ENCODE data around the gene SNX32. TPM values are rescaled to one million over a fixed set of nuclear protein-coding genes. Genes with fewer than 3 reads are reported as not detected.

SNX32 gene
- polyA plus RNA-seq, 2 of the 4 experiments (the other 2 are of a cell fraction): 0.08 TPM; not detected in 1

DNA sequence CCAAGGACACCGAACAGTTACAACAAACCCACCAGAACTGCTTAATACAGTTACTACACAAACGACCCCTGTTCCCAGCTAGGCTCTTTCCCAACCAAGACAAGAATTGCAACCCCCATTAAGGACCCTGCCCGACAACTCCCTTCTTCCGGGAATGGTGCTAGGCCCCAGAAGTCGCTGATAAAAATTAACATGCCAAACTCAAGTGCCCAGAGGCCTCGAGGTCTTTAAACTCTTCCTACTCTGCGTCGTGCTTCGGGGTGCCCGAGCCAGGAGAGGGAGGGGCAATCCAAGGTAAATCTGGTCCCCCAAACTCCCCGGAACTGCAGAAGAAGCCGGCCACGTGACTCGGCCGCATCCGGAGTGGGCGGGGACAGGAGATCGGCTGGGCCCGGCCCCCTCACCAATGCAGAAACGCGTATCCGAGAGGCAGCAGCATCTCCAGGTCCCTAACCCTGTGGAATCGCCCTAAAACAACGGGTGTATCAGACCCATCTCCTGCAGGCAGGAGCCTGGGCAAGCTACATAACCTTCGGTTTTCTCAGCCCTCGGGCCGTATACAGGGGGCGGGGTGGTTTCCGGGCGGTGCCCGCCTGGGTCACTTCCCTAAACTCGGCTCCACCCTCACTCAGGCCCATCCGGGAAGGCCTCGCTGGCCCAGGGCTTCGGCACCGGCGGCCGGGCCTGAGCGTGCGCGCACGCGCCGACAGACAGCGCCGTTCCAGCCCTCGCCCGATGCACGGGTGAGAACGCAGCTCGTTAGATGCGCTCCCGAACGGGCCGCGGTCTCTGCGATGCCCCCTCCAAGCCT lies 23.1 kb downstream of the SNX32 start (continued):
- TF ChIP-seq CHD4 (IDR thresholded peaks at IDR 0.05; ENCODE audit: borderline replicate concordance) (no peak), RCOR1 (IDR thresholded peaks at IDR 0.05; ENCODE audit: low read depth, low read length) (no peak), EHMT2 (IDR thresholded peaks at IDR 0.05; ENCODE audit: low read depth) (no peak), EP300 (IDR thresholded peaks at IDR 0.05) (no peak), HEYL (CRISPR knock-in tag; IDR thresholded peaks at IDR 0.05) (no peak), CHD2 (IDR thresholded peaks at IDR 0.05; ENCODE audit: low read length, partially characterized antibody) (no peak), POLR2A (IDR thresholded peaks at IDR 0.05; ENCODE audit: low read length) (peak; percentile 45), TFCP2L1 (CRISPR knock-in tag; IDR thresholded peaks at IDR 0.05) (no peak), JUN (IDR thresholded peaks at IDR 0.05) (no peak), RNF2 (IDR thresholded peaks at IDR 0.05; ENCODE audit: borderline replicate concordance, low read depth) (no peak), MAFK (IDR thresholded peaks at IDR 0.05; ENCODE audit: partially characterized antibody) (no peak), TP53 (CRISPR knock-in tag; IDR thresholded peaks at IDR 0.05) (0 out of 2 replicates have a peak, but pooled peaks have one; percentile 21), FOSB (CRISPR knock-in tag; IDR thresholded peaks at IDR 0.05) (no peak), GATA3 (IDR thresholded peaks at IDR 0.05; ENCODE audit: borderline replicate concordance) (0 out of 2 replicates have a peak, but pooled peaks have one; percentile 4), PHF8 (IDR thresholded peaks at IDR 0.05; ENCODE audit: borderline replicate concordance, low read depth) (peak; percentile 27; the same call in 1 of the 2 replicates), HOXB13 (CRISPR knock-in tag; IDR thresholded peaks at IDR 0.05; ENCODE audit: low read depth) (no peak), EHF (CRISPR knock-in tag; IDR thresholded peaks at IDR 0.05) (no peak), FOSL2 (IDR thresholded peaks at IDR 0.05) (no peak), FOSL2 (CRISPR knock-in tag; IDR thresholded peaks at IDR 0.05) (no peak), HOXB5 (CRISPR knock-in tag; IDR thresholded peaks at IDR 0.05) (no peak), NR3C1 (IDR thresholded peaks at IDR 0.05) (no peak), BHLHE40 (IDR thresholded peaks at IDR 0.05; ENCODE audit: low read depth, low read length) (no peak), MYC (IDR thresholded peaks at IDR 0.05; ENCODE audit: borderline replicate concordance, low read length) (no peak), KDM1A (IDR thresholded peaks at IDR 0.05; ENCODE audit: low read depth) (no peak), CEBPB (IDR thresholded peaks at IDR 0.05) (no peak), CBX8 (IDR thresholded peaks at IDR 0.05) (no peak), RAD21 (conservative IDR thresholded peaks at IDR 0.05 in 1 of 2, IDR thresholded peaks at IDR 0.05 in 1 of 2) (no peak), NFE2L2 (conservative IDR thresholded peaks at IDR 0.05; ENCODE audit: low read length) (no peak), POLR2AphosphoS2 (conservative IDR thresholded peaks at IDR 0.05; ENCODE audit: low read length) (peak; percentile 65; the same call in 1 of the 2 replicates), SREBF2 (IDR thresholded peaks at IDR 0.05) (no peak), SMC3 (IDR thresholded peaks at IDR 0.05) (no peak)
- TF ChIP-seq, protein P1, sequence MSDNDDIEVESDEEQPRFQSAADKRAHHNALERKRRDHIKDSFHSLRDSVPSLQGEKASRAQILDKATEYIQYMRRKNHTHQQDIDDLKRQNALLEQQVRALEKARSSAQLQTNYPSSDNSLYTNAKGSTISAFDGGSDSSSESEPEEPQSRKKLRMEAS (IDR thresholded peaks at IDR 0.05): peak; percentile 57; the same call in 1 of the 2 replicates
- TF ChIP-seq, protein P2, sequence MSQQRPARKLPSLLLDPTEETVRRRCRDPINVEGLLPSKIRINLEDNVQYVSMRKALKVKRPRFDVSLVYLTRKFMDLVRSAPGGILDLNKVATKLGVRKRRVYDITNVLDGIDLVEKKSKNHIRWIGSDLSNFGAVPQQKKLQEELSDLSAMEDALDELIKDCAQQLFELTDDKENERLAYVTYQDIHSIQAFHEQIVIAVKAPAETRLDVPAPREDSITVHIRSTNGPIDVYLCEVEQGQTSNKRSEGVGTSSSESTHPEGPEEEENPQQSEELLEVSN (IDR thresholded peaks at IDR 0.05; ENCODE audit: borderline replicate concordance, low read depth): no peak
- TF ChIP-seq, protein P3, sequence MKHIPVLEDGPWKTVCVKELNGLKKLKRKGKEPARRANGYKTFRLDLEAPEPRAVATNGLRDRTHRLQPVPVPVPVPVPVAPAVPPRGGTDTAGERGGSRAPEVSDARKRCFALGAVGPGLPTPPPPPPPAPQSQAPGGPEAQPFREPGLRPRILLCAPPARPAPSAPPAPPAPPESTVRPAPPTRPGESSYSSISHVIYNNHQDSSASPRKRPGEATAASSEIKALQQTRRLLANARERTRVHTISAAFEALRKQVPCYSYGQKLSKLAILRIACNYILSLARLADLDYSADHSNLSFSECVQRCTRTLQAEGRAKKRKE (CRISPR knock-in tag; IDR thresholded peaks at IDR 0.05; ENCODE audit: low read depth): no peak
- TF ChIP-seq, protein P4, sequence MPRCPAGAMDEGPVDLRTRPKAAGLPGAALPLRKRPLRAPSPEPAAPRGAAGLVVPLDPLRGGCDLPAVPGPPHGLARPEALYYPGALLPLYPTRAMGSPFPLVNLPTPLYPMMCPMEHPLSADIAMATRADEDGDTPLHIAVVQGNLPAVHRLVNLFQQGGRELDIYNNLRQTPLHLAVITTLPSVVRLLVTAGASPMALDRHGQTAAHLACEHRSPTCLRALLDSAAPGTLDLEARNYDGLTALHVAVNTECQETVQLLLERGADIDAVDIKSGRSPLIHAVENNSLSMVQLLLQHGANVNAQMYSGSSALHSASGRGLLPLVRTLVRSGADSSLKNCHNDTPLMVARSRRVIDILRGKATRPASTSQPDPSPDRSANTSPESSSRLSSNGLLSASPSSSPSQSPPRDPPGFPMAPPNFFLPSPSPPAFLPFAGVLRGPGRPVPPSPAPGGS (IDR thresholded peaks at IDR 0.05): no peak
